GM21526 (cell line): ENCODE measurements around the gene ABAT.
"Not testable (repeated sequence)": the region's sequence is repeated elsewhere in the genome, so short reads cannot be mapped to it uniquely, and the experiment has no call there.

Experiments used
- ATAC-seq: cut with Tn5 transposase; IDR thresholded peaks from one replicate; pipeline ENCODE4 v1.9.1; 2021; ENCODE audit warnings: moderate library complexity; ENCODE audit not compliant: unreplicated experiment, low FRiP score

The ABAT gene

DNA sequence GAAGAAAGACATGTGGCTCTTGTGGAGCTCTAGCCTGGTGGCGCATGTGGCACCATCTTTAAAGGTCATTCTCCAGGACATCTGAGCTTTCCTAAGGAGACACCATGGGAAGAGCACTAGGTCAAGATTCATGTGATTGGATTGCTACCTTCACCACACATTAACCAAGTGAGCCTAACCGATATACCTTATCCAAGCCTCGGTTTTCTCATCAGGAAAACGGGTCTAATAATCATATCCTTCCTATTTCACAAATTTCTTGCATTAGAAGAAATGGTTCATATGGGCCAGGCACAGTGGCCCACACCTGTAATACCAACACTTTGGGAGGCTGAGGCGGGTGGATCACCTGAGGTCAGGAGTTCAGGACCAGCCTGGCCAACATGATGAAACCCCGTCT, 64.7 kb downstream of the ABAT start:
- no peak for ATAC-seq

DNA sequence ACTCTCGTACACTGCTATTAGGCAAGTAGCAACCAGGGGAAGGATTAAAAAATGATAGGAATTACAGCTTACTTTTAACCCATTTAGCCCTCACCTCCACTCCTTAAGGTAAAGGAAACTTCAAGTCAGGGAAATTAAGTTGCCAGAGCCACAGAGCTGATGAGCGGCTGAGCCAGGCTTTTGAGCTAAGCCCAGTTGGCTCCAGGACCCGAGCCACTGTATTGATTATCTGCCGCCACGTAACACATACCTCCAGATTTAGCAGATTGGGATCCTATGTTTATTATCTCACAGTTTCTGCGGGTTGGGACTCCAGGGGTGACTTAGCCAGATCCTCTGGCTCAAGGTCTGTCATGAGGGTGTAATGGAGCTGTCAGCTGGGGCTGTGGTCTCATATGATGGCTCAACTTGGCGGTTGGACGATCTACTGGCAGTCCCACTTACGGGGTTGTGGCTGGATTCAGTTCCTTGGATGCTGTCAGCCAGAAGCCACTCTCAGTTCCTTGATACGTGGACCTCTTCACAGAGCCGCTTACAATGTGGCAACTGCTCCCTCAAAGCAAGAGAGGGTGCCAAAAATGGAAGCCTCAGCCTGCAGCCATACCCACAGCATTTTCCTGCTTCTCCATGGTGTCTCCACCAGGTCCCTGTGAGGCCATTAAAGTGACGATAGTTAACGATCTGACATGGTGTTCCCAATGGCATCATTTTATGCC, 65.7 kb downstream of the ABAT start:
- ATAC-seq = no peak

DNA sequence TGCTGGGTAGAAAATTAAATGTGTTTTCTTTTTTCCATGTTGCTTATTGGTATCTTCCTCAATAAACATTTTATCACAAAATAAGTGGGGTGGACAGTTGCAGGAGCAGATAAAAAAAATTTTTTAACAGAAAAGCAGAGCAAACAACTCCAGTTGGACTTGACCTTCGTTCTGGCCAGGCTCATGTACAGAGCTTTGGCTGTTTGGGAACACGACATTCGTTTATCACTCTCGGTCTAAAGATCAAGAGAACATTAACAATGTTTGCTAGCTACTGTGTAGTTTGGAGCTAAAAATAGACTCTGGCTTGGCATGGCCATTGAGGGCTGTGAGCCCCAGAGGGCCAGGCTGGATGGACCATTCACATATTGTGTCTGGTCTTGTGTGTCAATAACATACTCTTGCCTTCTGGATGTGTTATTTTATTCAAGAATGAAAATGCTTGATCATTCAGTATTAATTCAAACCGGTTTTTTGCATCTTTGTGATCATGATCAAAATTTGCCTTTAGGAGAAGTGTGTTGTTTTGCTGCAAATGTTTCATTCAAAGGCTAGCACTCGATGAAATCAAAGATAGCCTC, 66.4 kb downstream of the ABAT start:
- ATAC-seq = no peak

DNA sequence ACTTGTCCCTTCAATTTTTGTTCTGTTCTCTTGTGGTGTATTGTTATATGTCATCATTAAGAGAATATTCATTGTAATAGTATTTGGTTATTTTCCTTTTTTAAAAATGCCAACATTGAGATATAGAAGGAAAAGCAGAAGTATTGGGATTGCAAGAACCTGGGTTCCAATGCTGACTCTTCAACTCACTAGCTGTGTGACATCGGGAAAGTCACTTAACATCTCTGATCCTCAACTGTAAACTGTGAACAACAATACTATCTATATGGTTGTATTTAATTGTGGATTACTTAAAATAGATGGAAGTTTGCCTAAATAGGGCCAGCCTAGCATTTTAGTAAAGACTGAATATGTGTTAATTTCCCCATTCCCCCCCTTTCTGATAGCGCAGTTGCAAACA, 67.2 kb downstream of the ABAT start:
- ATAC-seq = no peak

DNA sequence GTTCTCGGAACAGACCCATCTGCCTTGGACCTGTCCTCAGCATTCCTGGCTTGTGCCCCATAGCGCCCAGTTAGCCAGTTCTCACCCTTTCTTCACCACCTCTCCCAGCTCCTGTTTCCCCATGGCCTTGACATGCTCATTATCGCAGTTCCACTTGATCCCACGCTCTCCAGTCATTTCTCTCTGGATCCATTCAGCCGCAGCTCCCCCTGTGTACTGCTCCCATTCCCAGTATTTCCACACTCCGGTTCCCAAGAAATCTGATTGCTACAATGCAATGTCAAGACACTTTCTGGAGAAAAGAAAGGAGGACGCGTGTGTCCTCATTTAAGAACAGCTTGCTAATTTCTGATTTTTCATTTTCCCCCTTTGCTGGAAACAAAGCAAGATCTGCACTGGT, 67.7 kb downstream of the ABAT start:
- ATAC-seq = no peak

DNA sequence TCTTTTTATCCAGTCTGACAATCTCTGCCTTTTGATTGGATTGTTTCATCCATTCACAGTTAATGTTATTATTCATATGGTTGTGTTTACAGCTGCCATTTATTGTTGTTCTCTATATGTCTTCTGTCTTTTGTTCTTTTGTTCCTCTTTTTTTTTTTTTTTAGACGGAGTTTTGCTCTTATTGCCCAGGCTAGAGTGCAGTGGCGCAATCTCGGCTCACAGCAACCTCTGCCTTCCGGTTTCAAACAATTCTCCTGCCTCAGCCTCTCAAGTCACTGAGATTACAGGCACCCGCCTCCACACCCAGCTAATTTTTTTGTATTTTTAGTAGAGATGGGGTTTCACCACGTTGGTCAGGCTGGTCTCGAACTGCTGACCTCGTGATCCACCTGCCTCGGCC, 74.5 kb downstream of the ABAT start:
- ATAC-seq = not testable (repeated sequence)

DNA sequence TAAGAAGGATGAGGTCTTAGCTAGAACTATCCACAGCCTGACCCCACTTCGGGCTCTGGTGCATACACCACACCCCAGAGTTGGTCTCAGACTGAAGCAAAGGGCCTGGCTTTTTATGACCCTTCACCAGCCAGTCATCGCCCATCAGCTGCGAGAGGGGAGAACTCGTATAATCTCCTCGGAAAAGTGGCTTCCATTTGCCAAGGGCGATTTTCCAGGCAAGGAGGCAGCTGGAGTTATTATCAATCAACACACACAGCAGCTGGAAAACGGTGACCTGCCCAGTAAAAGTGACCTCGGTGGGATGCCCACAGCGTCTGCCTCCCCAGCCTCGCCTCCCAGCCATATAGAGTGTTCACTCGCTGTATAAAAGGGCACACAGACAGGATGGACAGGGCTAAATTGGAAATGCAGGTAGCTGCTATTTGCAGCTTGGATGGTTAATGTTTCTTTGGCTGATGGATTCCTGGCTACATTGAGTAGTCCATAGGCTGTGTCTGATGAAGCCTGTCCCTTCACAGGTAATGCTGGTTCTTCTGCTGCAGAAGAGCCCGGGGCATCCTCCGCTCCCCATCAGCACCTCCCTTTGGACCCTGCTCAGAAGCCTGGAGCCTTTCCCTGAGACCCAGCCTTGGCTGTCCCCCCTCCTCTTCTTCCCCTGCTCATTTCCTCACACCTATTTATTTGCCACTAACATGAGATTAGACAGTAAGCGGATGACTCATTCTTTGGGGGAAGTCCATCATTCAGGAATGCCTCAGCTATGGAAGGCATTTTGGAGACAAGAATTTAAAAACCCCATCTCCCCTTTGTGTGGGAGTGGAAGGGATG, 77.3 kb downstream of the ABAT start:
- ATAC-seq = no peak

DNA sequence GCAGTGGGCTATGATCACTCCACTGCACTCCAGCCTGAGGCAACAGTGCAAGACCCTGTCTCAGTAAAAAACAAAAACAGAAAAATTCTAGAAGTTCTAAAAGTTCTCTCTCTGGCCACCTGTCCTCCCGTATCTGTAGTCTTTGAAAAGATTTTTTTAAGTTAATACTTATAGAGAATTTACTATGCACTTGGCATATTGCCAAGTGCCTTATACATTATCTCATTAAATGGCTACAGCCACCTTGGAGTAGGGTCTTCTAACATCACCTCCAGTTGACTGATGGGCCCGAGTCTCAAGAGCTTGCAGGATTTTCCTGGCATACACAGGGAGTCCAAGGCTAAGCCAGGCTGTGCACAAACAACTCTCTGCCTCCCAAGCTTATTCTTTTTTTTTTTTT, 78.3 kb downstream of the ABAT start:
- no peak for ATAC-seq

DNA sequence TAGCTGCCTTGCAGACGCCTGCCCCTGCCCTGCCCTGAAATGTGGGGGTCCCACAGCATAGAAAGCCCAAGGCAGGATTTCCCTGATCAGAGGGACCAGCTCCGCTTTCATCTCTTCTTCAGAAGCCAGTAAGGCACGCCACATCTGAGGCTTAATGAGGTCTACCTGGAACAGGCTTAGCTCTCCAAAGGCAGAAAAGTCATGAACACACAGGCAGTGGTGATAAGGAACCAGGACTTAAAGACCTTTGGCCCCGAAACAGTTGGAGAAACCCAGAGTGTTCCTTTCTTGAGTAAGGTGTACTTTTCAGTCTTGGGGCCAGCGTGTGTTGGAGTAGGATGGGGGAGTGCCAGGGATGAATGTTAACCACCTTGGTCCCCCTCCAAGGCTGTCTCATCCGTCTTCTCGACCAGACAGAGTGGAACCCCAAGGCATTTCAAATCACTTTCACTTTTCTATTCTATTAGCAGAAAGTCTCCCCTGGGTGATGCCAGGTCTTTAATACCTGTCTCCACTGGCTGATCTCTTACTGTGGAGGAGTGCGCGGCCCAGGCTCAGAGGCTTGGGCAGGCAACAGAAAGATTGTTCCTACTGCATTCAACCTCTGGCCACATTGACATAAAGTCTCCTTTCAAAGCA, 79.1 kb downstream of the ABAT start:
- ATAC-seq = no peak

DNA sequence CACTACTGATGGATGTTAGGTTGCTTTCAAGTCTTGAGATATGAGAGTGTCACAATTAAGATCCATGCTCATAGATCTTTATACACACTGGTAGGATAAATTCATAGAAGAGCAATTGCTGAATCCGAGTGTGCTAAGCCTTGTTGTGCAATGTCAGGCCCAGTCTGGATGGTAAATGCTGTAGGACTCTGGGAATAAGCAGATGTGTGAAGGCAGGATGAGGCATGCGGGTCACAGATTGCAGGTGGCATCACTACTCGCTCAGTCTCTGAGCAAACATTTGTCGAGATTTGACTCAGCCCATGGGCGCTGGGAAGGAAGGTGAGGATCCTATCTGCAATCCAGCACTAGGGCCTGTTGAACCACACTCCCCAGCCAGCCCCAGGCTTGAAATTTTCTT, 82.3 kb downstream of the ABAT start:
- no peak for ATAC-seq

DNA sequence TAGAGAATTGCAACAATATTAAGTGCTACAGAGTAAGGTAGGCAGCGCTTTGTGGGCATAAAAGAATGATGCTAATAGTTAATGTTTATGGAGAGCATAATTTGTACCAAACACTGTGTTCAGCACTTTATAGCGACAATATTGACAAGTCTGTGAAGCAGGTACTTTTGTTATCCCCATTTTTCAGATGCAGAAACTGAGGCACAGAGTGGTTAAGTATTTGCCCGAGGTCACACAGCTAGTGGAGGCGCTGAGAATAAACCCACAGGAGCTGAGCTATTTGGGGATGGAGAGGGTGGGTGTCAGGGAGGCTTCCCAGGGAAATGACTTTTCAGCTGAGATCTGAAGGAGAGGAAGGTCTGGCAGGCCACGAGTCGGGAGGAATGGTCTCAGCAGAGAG, 83.6 kb downstream of the ABAT start:
- ATAC-seq = no peak

DNA sequence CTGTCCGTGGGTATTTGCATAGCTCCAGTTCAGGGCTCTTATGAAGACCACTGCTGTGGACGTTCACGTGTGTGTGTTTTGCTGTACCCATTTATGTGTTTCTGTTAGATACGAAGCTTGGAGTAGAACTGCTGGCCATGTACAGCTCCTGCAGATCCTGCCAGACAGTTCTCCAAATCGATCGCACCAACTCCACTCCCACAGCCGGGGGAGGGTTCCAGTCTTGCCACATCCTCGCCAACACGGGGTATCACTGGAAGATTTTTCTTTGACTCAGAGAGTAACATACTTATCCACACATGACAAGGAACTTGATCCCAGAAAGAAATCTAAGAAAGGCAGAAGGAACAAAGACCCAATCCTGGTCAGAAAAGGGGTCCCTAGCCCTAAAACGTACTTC, 85.6 kb downstream of the ABAT start:
- no peak for ATAC-seq

DNA sequence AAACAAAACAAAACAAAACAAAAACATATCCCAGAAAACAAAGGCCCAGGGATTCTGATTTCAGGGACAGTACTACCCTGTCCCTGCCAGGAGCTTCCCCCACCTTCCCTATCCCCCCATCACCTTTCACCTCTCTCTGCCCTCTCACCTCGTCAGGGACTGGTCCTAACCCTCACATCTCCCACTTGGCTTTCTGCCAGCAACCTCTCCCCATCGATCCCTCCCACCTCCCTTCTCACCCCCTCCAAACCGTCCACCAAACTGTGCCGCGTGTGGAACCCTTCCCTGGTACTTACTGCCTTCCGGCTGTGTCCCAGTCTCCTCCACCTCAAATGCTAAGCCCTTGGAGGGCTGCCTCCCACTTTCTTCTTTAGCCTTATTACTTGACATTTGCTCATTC, 86.7 kb downstream of the ABAT start:
- ATAC-seq = no peak

DNA sequence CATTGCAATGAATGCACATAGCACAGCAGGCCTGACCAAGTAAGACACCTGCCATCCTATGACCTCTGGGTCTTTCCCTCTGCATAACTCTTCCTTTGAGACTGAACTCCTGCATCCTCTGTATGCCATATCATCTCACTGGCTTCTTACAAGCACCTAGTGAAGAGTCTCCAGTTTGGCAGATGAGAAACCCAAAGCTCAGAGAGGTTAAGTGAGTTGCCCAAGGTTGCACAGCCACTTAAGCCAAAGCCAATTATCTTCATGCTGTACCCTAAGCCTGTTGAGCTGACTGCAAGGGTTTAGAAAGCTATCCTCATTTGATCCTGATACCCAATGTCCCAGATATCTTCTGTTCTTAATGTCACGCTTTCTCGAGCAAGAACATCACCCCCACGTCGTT, 87.8 kb downstream of the ABAT start:
- ATAC-seq = no peak

DNA sequence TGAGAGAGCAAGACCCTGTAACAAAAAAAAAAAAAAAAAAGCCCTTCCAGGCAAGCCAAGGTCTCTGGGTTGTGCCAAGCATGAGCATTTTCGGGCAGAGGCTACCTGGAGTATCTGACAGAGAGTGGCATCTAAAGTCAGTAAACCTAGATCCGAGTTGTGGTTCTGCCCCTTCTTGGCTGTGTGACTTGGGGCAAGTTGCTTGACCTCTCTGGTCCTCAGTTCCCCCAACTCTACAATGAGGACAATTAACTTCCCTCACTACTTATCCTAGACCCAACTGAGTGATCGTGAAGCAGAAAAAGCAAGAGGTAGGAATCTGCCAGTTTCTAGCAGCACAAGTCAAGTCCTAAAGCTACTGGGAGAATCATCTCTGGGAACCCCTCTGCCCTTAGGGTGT, 88.7 kb downstream of the ABAT start:
- no peak for ATAC-seq

DNA sequence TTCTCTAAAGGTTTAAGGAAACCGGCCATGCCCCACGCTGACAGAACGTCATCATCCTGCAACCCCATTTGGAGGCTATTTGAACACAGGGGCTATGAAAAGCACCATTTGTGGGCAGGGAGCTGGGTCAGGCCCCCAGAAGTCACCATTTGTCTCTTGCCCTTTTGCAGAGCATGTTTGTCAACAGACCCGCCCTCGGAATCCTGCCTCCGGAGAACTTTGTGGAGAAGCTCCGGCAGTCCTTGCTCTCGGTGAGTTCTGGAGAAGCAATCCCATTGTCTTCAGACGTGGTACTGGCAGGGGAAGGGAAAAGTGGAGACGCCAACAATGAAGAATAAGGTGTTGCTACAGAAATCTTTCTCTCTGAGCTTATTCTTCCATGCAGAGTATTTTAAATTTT, 89.5 kb downstream of the ABAT start:
- no peak for ATAC-seq

DNA sequence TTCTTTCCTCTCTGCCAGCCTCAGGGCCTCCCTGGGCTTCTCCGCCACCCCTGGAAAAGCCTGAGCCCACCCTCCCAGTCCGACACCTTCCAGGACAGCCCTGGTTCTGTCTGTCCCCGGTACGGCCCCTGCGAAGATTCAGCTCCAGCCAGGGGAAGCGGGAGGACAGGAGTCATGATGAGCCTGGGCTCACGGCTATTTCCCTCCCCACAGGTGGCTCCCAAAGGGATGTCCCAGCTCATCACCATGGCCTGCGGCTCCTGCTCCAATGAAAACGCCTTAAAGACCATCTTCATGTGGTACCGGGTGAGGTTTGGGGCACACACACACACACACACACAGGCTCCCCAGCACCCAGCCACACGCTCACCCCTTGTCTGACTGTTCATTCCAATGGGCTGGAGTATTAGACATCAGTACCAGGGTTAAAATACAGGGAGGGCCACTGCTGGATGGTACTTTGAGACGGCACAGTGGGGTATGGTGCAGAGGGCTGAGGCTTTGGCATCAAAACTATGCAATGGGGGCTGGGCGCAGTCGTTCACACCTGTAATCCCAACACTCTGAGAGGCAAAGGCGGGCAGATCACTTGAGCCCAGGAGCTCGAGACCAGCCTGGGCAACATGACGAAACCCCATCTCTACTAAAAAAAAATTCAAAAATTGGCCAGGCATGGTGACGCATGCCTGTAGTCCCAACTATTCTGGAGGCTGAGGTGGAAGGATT, 90.3 kb downstream of the ABAT start:
- no peak for ATAC-seq

DNA sequence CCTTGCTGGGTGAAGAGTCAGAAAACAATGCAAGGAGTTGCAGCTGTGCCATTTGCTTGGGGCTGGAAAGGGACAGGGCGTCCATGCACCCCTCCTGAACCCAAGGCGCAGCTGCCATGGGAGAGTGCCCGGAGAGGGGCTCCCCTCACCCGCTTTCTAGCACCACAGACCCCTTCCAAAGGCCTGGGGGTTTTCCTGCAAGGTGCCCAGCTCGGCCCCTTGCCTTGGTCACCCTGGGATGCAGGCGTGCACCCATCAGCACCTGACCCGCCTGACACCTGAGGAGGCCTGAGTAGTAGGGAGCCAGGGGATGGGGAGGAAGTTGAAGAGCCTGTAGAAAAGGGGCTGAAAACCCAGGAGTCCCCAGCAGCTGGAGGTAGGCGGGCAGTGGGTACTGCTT, 92.8 kb downstream of the ABAT start:
- ATAC-seq = no peak

DNA sequence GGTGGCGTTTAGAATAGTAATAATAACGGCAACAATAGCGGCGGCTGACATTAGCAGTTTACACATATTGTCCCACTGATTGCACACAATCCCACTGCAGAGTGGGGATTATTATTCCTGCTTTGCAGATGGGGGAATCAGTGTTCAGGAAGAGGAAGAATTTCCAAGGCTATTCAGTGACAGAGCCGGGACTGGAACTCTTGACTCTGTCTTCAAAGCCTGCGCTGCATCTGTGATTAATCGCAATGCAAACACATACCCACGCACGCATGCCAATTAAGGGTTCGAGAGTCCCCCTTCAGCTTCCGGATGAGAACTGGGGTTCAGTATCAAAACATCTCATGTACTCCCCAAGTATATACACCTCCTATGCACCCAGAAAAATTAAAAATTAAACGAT, 93.9 kb downstream of the ABAT start:
- ATAC-seq = no peak

DNA sequence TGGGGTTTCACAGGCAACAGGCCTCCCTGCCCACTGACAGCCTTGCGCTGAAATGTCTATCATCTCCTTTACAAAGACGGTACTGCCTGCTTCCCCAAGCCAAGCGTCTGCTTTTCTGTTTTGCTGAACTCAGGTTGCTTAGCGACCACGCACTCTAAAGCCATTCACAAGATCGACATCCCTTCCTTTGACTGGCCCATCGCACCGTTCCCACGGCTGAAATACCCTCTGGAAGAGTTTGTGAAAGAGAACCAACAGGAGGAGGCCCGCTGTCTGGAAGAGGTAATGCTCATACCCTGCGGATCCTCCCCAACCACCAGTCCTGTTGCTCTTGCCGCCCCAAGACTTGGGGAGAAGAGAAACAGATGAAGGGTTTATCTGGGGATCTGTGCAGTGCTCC, 94.3 kb downstream of the ABAT start:
- no peak for ATAC-seq

DNA sequence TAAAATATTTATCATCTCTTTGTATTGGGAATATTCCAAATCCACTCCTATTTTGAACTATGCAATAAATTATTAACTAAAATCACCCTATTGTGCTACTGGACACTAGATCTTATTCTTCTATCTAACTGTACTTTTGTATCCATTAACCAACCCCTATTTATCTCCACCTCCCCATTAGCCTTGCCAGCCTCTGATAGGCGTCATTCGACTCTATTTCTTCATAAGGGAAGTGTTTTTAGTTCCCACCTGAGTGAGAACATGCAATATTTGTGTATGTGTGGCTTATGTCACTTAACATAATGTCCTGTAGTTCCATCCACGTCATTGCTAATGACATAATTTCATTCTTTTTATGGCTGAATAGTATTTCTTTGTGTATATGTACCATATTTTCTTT, 99.1 kb downstream of the ABAT start:
- no peak for ATAC-seq
